KMS-11 (cell line): ENCODE results near the gene CEACAM8.
"Not testable (repeated sequence)": the region's sequence is repeated elsewhere in the genome, so short reads cannot be mapped to it uniquely, and the experiment has no call there.

Source experiments
- H2AFZ ChIP-seq: fragments of 200-600 bp; sonication (generic); 2 replicates; pipeline ENCODE4 v1.6.1; 2016; ENCODE audit warnings: antibody characterized with exemption, mixed run types, low read depth
- H3K27ac ChIP-seq: fragments of 200-600 bp; sonication (generic); 2 replicates; pipeline ENCODE4 v1.6.1; 2016; ENCODE audit warnings: mild to moderate bottlenecking, mixed run types
- H3K27me3 ChIP-seq: fragments of 200-600 bp; sonication (generic); 2 replicates; pipeline ENCODE4 v1.6.1; 2017; ENCODE audit warnings: mild to moderate bottlenecking, low read depth, mixed run types, moderate library complexity; ENCODE audit not compliant: insufficient read depth
- H3K36me3 ChIP-seq: fragments of 200-600 bp; sonication (generic); 2 replicates; pipeline ENCODE4 v1.6.1; 2017; ENCODE audit warnings: mild to moderate bottlenecking, mixed run types; ENCODE audit not compliant: insufficient read depth
- H3K4me1 ChIP-seq: fragments of 200-600 bp; sonication (generic); 2 replicates; pipeline ENCODE4 v1.6.1; 2016; ENCODE audit warnings: mild to moderate bottlenecking, low read depth, mixed run types; ENCODE audit not compliant: poor library complexity, severe bottlenecking
- H3K4me2 ChIP-seq: fragments of 200-600 bp; sonication (generic); 2 replicates; pipeline ENCODE4 v1.7.0; 2016; ENCODE audit warnings: mild to moderate bottlenecking, mixed run types
- H3K4me3 ChIP-seq: fragments of 200-600 bp; sonication (generic); IDR thresholded peaks from 2 replicates; pipeline ENCODE4 v1.6.1; 2017; ENCODE audit warnings: low read depth, low read length, mixed read lengths; ENCODE audit not compliant: insufficient read depth
- H3K79me2 ChIP-seq: fragments of 200-600 bp; sonication (generic); 2 replicates; pipeline ENCODE4 v1.6.1; 2016; ENCODE audit warnings: low read depth, mixed run types; ENCODE audit not compliant: insufficient read depth
- H3K9ac ChIP-seq: fragments of 200-600 bp; sonication (generic); 2 replicates; pipeline ENCODE4 v1.6.1; 2016; ENCODE audit warnings: mild to moderate bottlenecking, mixed run types
- H4K20me1 ChIP-seq: fragments of 200-600 bp; sonication (generic); 2 replicates; pipeline ENCODE4 v1.6.1; 2016; ENCODE audit warnings: mild to moderate bottlenecking, mixed run types; ENCODE audit not compliant: insufficient read depth
- CTCF ChIP-seq: fragments of 200-600 bp; sonication (generic); conservative IDR thresholded peaks from 2 replicates; pipeline ENCODE4 v1.6.1; 2017; ENCODE audit warnings: low read depth, mild to moderate bottlenecking, antibody characterized with exemption, low read length, moderate library complexity, mixed read lengths

CEACAM8 gene

GRCh38 chr19:42619271-42619670, 24.5 kb upstream of the CEACAM8 start:
- H3K4me1 ChIP-seq = no peaks in the 10 kb centered on the region
- no peak overlapping the region for H3K9ac ChIP-seq
- no peaks in the 10 kb centered on the region for H3K27me3 ChIP-seq
- H3K27ac ChIP-seq = no peak overlapping the region
- no peaks in the 10 kb centered on the region for H3K36me3 ChIP-seq
- no peak overlapping the region for H3K4me2 ChIP-seq
- no peak overlapping the region for H2AFZ ChIP-seq
- no peaks in the 10 kb centered on the region for H4K20me1 ChIP-seq
- no peak for TF ChIP-seq CTCF
- H3K79me2 ChIP-seq = no peaks in the 10 kb centered on the region
- no peak overlapping the region for H3K4me3 ChIP-seq

- Histone ChIP-seq H3K36me3 (no peaks in the 10 kb centered on the region), H3K27ac (no peak overlapping the region), H2AFZ (no peak overlapping the region), H3K9ac (no peak overlapping the region), H3K4me2 (no peak overlapping the region), H3K4me3 (no peak overlapping the region), H3K27me3 (no peaks in the 10 kb centered on the region), H3K4me1 (no peaks in the 10 kb centered on the region), H4K20me1 (no peaks in the 10 kb centered on the region), H3K79me2 (no peaks in the 10 kb centered on the region)
- TF ChIP-seq CTCF = no peak
These were observed 18.9 kb upstream of the CEACAM8 start for GRCh38 chr19:42613666-42614065.

GRCh38 chr19:42610401-42610915, 15.7 kb upstream of the CEACAM8 start:
- not testable (repeated sequence) for H2AFZ ChIP-seq, H3K27me3 ChIP-seq, H3K79me2 ChIP-seq

GRCh38 chr19:42606660-42607351, 12.1 kb upstream of the CEACAM8 start:
- H4K20me1 ChIP-seq = no peaks in the 10 kb centered on the region
- H3K79me2 ChIP-seq = no peaks in the 10 kb centered on the region
- H2AFZ ChIP-seq = no peak overlapping the region
- H3K9ac ChIP-seq = no peak overlapping the region
- no peaks in the 10 kb centered on the region for H3K4me1 ChIP-seq
- no peak overlapping the region for H3K4me2 ChIP-seq
- no peaks in the 10 kb centered on the region for H3K36me3 ChIP-seq
- no peak overlapping the region for H3K4me3 ChIP-seq
- TF ChIP-seq CTCF = peak; percentile 86
- no peak overlapping the region for H3K27ac ChIP-seq
- H3K27me3 ChIP-seq = no peaks in the 10 kb centered on the region

More at GRCh38 chr19:42610401-42610915, 15.7 kb upstream of the CEACAM8 start:
- not testable (repeated sequence) for H3K9ac ChIP-seq, H4K20me1 ChIP-seq, H3K4me3 ChIP-seq, H3K27ac ChIP-seq, H3K4me2 ChIP-seq, H3K4me1 ChIP-seq, H3K36me3 ChIP-seq

GRCh38 chr19:42601811-42602443, 7.2 kb upstream of the CEACAM8 start:
- Histone ChIP-seq H3K4me1 (no peaks in the 10 kb centered on the region), H3K27me3 (no peaks in the 10 kb centered on the region), H4K20me1 (no peaks in the 10 kb centered on the region), H3K4me2 (no peak overlapping the region), H2AFZ (no peak overlapping the region), H3K27ac (no peak overlapping the region), H3K79me2 (no peaks in the 10 kb centered on the region), H3K36me3 (no peaks in the 10 kb centered on the region), H3K9ac (no peak overlapping the region), H3K4me3 (no peak overlapping the region)
- TF ChIP-seq CTCF = no peak
